ENCODE results near the gene PLCH1. TPM values are rescaled to one million over a fixed set of nuclear protein-coding genes. Genes with fewer than 3 reads are reported as not detected.

The PLCH1 gene
- total and polyA plus RNA-seq, 2 of the 8 experiments (the other 6 are each of a cell fraction or from before 2014, with no cell fraction given): 5.8 to 17.2 TPM

DNA sequence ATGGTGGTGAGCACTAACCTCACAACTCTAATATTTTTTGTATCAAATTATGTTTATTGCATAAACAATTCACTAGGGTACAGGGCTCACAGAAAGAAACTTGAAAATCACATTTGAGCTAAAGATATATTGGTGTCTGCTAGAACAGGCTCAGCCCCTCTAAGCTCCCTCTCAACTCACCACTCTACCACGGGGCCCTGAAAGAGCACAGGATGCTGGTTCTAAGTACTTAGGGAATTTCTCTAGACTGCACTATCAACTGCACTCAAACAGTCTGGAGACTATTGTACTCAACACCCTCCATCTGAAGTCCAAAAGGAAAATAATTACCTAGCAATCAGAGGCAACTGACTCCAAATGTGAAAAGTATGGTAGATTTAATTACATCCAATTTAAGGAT is 352.7 kb downstream of the PLCH1 start:
- H3K18ac ChIP-seq (ENCODE audit: extremely low read depth, low read length): no peak overlapping the region
- H2AK5ac ChIP-seq (ENCODE audit: low read depth, low read length): no peak overlapping the region
- H4K8ac ChIP-seq (ENCODE audit: extremely low read depth, insufficient read depth, low read length): no peak overlapping the region
- H2BK120ac ChIP-seq (replicated peaks; ENCODE audit: low read depth, low read length): no peak overlapping the region
- no peak overlapping the region for H2BK12ac ChIP-seq (ENCODE audit: low read depth, low read length)
- no peaks in the 10 kb centered on the region for H3K79me2 ChIP-seq (ENCODE audit: control insufficient read depth in 1 of 2, insufficient read depth in 2 of 2, low read length in 2 of 2)
- CTCF ChIA-PET (ENCODE audit: partially characterized antibody): interaction anchor here (0.5 to 1.4 kb wide), 4 partner anchors 9 to 604 kb away, joined by 3 to 6 read pairs (median 4); no protein-coding TSS in a partner anchor
- POLR2A ChIA-PET (ENCODE audit: partially characterized antibody): no interaction called here
- no peak overlapping the region for H3K9ac ChIP-seq (replicated peaks in 1 of 4; ENCODE audit: extremely low read depth in 1 of 4, low read depth in 3 of 4, low read length in 3 of 4)
- 93% methylated on average over 1 of the region's 1 CpG; no CpG with 5 or more reads in 1 of the 2 experiments for WGBS, 2 experiments (ENCODE audit: extremely low coverage in 1 of 2, insufficient coverage in 1 of 2, insufficient read length in 1 of 2, insufficient replicate concordance in 2 of 2, low coverage in 1 of 2, low lambda C conversion rate in 2 of 2, missing lambda C conversion rate in 1 of 2)
- no peak overlapping the region for H3K4ac ChIP-seq (replicated peaks; ENCODE audit: insufficient read length, low read depth, low read length)
- TF ChIP-seq EZH2 (IDR thresholded peaks at IDR 0.05; ENCODE audit: low read depth, low read length, severe bottlenecking) (no peak), TBP (IDR thresholded peaks at IDR 0.05; ENCODE audit: low read depth, low read length) (no peak)
- TF ChIP-seq, protein P1, sequence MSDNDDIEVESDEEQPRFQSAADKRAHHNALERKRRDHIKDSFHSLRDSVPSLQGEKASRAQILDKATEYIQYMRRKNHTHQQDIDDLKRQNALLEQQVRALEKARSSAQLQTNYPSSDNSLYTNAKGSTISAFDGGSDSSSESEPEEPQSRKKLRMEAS (IDR thresholded peaks at IDR 0.05): no peak
- H3K14ac ChIP-seq (ENCODE audit: insufficient read length): no peak overlapping the region
- no peak overlapping the region for H3K23ac ChIP-seq (ENCODE audit: insufficient read length)
- H2BK5ac ChIP-seq (ENCODE audit: low read depth, low read length): no peak overlapping the region
- H3K27ac ChIP-seq (ENCODE audit: low read depth, low read length): no peak overlapping the region
- H3K56ac ChIP-seq (replicated peaks; ENCODE audit: insufficient read length, low read depth, low read length): no peak overlapping the region
- no peak overlapping the region for H4K91ac ChIP-seq (replicated peaks; ENCODE audit: insufficient read length, low read length)
- no peak overlapping the region for H4K5ac ChIP-seq (ENCODE audit: insufficient read length, low read depth, low read length)
- H3K4me3 ChIP-seq (ENCODE audit: extremely low read depth in 1 of 4, insufficient read depth in 2 of 4, low read depth in 3 of 4, low read length in 4 of 4): no peak overlapping the region
- H3K4me1 ChIP-seq (replicated peaks in 1 of 4; ENCODE audit: control insufficient read depth in 3 of 4, insufficient read depth in 4 of 4, low read length in 3 of 4): peaks cover 0 to 4% (median 0%) of the 10 kb centered on the region in 4 experiments; a peak in 1 of 7 replicates
- no peak overlapping the region for H2BK15ac ChIP-seq (ENCODE audit: low read length)
- no peak overlapping the region for H2BK20ac ChIP-seq (ENCODE audit: low read length)
- no peaks in the 10 kb centered on the region for H3K36me3 ChIP-seq (ENCODE audit: control insufficient read depth in 2 of 4, insufficient read depth in 4 of 4, low read length in 3 of 4)
- DNase-seq (ENCODE audit: low read depth in 1 of 2, low spot score in 2 of 2) (no peak), FAIRE-seq (no peak)
- no peaks in the 10 kb centered on the region; a peak in 1 of 4 replicates for H3K9me3 ChIP-seq (ENCODE audit: insufficient read depth in 2 of 2, low read depth in 1 of 2, low read length in 1 of 2)
- no peak overlapping the region for H2AFZ ChIP-seq (ENCODE audit: low read length)
- H3K79me1 ChIP-seq (ENCODE audit: low read depth, low read length): no peaks in the 10 kb centered on the region
- no peak overlapping the region for H3K4me2 ChIP-seq (ENCODE audit: insufficient read depth in 1 of 2, low read depth in 2 of 2, low read length in 2 of 2)
- no peaks in the 10 kb centered on the region for H3K23me2 ChIP-seq (ENCODE audit: low read depth, low read length)
- no peaks in the 10 kb centered on the region for H4K20me1 ChIP-seq (replicated peaks in 1 of 2; ENCODE audit: control insufficient read depth in 1 of 2, insufficient read depth in 2 of 2, low read length in 2 of 2)
- no peaks in the 10 kb centered on the region for H3K27me3 ChIP-seq (replicated peaks in 1 of 4; ENCODE audit: control insufficient read depth in 3 of 4, extremely low read depth in 1 of 4, insufficient read depth in 3 of 4, low read length in 3 of 4)

Data from H1 (cell line).